ENCODE measurements around the gene COCH.
"Not testable (repeated sequence)": the region's sequence is repeated elsewhere in the genome, so short reads cannot be mapped to it uniquely, and the experiment has no call there.

Gene COCH

GRCh38 chr14:30933937-30934336 lies 59.6 kb downstream of the COCH start:
- FAIRE-seq: not testable (repeated sequence)

- FAIRE-seq: no peak
Measured at GRCh38 chr14:30935445-30935844, 61.1 kb downstream of the COCH start.

- no peak for FAIRE-seq
Measured at GRCh38 chr14:30938617-30939016, 64.3 kb downstream of the COCH start.
